K562 (cell line): ENCODE results near the gene METTL25B. TPM values are rescaled to one million over a fixed set of nuclear protein-coding genes. Genes with fewer than 3 reads are reported as not detected.
A peak's percentile ranks its signal among the peaks of the same experiment; 100 is the strongest.

Experiments
- GATAD2B ChIP-seq: fragments of 450-650 bp; IDR thresholded peaks from 2 replicates; pipeline ENCODE4 v1.6.1; 2017; ENCODE audit warnings: mild to moderate bottlenecking, borderline replicate concordance
- MYC ChIP-seq, 2 experiments: fragments of 250-450 bp in 1 of 2; sonication (Bioruptor Pico) in 1 of 2; IDR thresholded peaks; 2 replicates each; pipeline versions ENCODE4 v1.5.1 to v1.6.1; 2012 to 2021; ENCODE audit warnings: low read depth in 2 of 2, borderline replicate concordance in 1 of 2, improper control_type of control experiment in 1 of 2, low read length in 1 of 2, mild to moderate bottlenecking in 1 of 2, moderate library complexity in 1 of 2
- PRDM10 ChIP-seq: fragments of 450-650 bp; IDR thresholded peaks from 2 replicates; pipeline ENCODE4 v1.6.1; 2018; ENCODE audit not compliant: partially characterized antibody
- SRSF3 ChIP-seq: fragments of 200-400 bp; formaldehyde crosslinking; IDR thresholded peaks from 2 replicates; pipeline ENCODE4 v1.6.1; 2016; ENCODE audit warnings: mild to moderate bottlenecking, low read length, moderate library complexity; ENCODE audit not compliant: insufficient read depth
- ZBTB2 ChIP-seq: fragments of 450-650 bp; IDR thresholded peaks from 2 replicates; pipeline ENCODE4 v1.6.1; 2016; ENCODE audit warnings: antibody characterized with exemption
- ZNF407 ChIP-seq: fragments of 450-650 bp; IDR thresholded peaks from 2 replicates; pipeline ENCODE4 v1.6.1; 2016; ENCODE audit warnings: low read depth
- ZNF717 ChIP-seq: fragments of 250-450 bp; sonication (Bioruptor Pico); IDR thresholded peaks from 2 replicates; pipeline ENCODE4 v1.5.0; 2021
- polyA plus RNA-seq, 8 experiments: library from polyadenylated mRNA; depleted of rRNA in 4 of 8; stranded (reverse) in 5 of 8; unstranded in 3 of 8; fragments of >200 nt; fragmentation: Nextera tagmentation in 2 of 8; fragmentation: Illumina TruSeq in 1 of 8; extraction: Ambion mirVana in 2 of 8; extraction: Trizol in 1 of 8; gene quantifications; 2 replicates each; pipeline versions ENCODE4 v1.2.1 to v1.2.3, GENCODE V29; 2011 to 2014; ENCODE audit warnings: inconsistent platforms in 1 of 8, missing spikeins in 1 of 8
- total RNA-seq, 7 experiments: library from RNA; depleted of rRNA in 6 of 7; stranded (reverse); fragments of >200 nt in 6 of 7; fragmentation: Illumina TruSeq in 2 of 7; extraction: Trizol in 2 of 7; gene quantifications; 2 replicates each; pipeline versions ENCODE4 v1.2.1 to v1.2.3, GENCODE V29; 2011 to 2021; ENCODE audit warnings: low replicate concordance in 1 of 7
- TF ChIP-seq, protein P1 (sequence below): fragments of 450-650 bp; IDR thresholded peaks from one replicate; pipeline ENCODE4 v1.6.1; 2018; ENCODE audit warnings: mild to moderate bottlenecking, moderate library complexity; ENCODE audit not compliant: partially characterized antibody
- TF ChIP-seq, protein P2 (sequence below): sonication (generic); formaldehyde crosslinking; IDR thresholded peaks from 2 replicates; pipeline ENCODE4 v1.8.1; 2023; ENCODE audit warnings: mild to moderate bottlenecking, missing genetic modification reagents, moderate library complexity

The METTL25B gene
- total and polyA plus RNA-seq, 9 of the 15 experiments (the other 6 are each of a cell fraction or from before 2014, with no cell fraction given): 7.7 to 48.3 (median 33.1) TPM

- TF ChIP-seq, protein P1, sequence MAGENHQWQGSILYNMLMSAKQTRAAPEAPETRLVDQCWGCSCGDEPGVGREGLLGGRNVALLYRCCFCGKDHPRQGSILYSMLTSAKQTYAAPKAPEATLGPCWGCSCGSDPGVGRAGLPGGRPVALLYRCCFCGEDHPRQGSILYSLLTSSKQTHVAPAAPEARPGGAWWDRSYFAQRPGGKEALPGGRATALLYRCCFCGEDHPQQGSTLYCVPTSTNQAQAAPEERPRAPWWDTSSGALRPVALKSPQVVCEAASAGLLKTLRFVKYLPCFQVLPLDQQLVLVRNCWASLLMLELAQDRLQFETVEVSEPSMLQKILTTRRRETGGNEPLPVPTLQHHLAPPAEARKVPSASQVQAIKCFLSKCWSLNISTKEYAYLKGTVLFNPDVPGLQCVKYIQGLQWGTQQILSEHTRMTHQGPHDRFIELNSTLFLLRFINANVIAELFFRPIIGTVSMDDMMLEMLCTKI: no peak
- TF ChIP-seq ZBTB2 (peak; percentile 86), PRDM10 (no peak), ZNF717 (no peak), GATAD2B (no peak), SRSF3 (no peak), MYC (IDR thresholded peaks at IDR 0.05; ENCODE audit: low read depth, low read length) (peak; percentile 82), MYC (CRISPR knock-in tag; IDR thresholded peaks at IDR 0.05; ENCODE audit: borderline replicate concordance, low read depth) (no peak), ZNF407 (no peak)
- TF ChIP-seq, protein P2, sequence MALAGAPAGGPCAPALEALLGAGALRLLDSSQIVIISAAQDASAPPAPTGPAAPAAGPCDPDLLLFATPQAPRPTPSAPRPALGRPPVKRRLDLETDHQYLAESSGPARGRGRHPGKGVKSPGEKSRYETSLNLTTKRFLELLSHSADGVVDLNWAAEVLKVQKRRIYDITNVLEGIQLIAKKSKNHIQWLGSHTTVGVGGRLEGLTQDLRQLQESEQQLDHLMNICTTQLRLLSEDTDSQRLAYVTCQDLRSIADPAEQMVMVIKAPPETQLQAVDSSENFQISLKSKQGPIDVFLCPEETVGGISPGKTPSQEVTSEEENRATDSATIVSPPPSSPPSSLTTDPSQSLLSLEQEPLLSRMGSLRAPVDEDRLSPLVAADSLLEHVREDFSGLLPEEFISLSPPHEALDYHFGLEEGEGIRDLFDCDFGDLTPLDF (CRISPR knock-in tag): no peak
These were observed 562 bp downstream of the METTL25B start, which contains the start of gene ISG20L2 (continued) for GRCh38 chr1:156728599-156729462.
